ENCODE results near the gene IRF9.

The IRF9 gene

DNA sequence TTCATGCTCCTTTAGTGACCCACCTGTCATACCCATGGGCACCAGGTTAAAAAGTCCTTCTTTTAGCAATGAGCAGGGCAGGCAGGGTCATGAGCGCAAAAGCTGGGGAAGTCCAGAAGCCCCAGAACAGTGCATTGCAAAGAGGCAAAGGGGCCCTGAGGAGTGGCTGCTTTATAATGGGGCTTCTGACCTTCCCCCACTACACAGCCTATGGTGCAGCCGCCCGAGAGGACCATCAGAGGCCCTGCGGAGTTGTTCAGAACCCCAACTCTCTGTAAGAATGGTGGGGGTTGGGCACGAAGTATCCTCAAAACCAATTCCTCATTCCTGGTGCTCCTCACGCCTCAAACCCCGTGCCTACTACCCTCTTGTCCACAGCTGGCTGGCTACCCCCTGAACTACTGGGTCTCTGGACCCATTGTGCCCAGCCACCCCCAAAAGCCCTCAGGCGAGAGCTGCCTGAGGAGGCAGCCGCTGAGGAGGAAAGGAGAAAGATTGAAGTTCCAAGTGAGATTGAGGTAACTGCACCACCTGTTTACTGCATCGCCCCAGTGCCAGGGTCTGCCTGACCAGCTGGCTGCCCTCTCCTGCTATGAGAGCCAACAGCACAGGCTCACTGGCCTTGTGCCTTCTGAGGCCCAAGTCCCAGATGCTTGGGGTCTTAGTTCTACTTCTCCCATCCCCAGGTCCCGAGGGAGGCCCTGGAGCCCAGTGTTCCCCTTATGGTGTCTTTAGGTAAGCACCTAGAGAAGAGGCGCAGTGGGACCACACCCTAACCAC lies 17.5 kb downstream of the IRF9 start:
- FAIRE-seq = no peak

DNA sequence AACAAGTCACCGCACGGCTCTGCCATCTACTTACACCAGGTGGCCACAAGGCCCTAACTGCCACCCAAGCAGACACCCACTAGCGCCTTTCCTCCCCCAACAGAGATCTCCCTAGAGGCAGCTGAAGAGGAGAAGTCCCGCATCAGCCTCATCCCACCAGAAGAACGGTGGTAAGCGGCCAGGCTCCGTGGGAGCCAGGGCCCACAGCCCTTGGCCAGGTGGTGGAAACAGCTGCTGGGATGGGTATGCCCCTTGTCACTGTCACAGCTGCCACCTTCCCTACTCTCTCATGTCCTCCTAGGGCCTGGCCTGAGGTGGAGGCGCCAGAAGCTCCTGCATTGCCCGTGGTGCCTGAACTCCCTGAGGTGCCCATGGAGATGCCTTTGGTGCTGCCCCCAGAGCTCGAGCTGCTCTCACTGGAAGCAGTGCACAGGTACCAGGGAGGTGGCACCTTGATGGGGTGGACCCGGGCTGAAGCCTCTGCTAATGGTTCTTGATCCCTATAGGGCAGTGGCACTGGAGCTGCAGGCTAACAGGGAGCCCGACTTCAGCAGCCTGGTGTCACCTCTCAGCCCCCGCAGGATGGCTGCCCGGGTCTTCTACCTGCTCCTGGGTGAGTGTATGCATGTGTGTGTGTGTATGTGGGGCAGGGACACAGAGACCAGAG lies 18.4 kb downstream of the IRF9 start:
- no peak for FAIRE-seq

GRCh38 chr14:24179961-24180796 lies 19.1 kb downstream of the IRF9 start:
- FAIRE-seq = no peak

GRCh38 chr14:24181371-24182077 lies 20.5 kb downstream of the IRF9 start:
- no peak for FAIRE-seq

DNA sequence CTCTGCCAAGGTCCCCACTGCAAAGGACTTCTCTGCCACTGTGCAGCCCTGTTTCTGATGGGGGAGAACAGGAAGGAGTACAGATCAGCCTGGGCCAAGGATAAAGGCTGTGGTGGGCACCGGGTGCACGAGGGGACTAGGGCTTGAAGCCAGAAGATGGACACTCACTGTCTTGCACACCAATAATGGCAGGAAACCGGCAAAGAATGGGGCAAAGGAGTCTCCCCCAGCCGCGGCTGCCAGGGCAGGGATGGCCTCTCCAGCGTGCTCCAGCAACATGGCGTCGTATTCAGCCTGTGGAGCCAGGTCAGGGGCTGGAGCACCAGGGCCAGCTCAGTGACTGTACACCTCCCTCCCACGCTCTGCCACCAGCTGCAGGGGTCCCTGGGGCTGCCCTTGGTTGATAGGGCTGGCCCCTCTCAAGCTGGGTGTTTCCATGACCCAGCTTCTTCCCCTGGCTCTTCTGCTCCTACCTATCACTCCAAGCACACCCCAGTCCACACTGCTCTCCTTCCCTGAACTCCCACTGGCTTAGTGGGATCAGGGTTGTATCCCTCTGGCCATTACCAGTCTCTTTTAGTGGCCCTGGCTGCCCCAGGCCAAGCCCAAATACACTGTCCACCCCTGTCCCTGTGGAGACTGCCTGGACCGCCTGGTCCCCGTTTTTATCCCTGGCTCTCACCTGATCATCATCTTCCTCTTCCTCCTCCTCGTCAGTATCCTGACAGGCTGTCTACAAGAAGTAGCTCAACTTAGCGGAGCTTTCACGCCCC lies 21.2 kb downstream of the IRF9 start:
- no peak for FAIRE-seq

- FAIRE-seq = no peak
Observed at GRCh38 chr14:24183014-24183481, 22.0 kb downstream of the IRF9 start.

DNA sequence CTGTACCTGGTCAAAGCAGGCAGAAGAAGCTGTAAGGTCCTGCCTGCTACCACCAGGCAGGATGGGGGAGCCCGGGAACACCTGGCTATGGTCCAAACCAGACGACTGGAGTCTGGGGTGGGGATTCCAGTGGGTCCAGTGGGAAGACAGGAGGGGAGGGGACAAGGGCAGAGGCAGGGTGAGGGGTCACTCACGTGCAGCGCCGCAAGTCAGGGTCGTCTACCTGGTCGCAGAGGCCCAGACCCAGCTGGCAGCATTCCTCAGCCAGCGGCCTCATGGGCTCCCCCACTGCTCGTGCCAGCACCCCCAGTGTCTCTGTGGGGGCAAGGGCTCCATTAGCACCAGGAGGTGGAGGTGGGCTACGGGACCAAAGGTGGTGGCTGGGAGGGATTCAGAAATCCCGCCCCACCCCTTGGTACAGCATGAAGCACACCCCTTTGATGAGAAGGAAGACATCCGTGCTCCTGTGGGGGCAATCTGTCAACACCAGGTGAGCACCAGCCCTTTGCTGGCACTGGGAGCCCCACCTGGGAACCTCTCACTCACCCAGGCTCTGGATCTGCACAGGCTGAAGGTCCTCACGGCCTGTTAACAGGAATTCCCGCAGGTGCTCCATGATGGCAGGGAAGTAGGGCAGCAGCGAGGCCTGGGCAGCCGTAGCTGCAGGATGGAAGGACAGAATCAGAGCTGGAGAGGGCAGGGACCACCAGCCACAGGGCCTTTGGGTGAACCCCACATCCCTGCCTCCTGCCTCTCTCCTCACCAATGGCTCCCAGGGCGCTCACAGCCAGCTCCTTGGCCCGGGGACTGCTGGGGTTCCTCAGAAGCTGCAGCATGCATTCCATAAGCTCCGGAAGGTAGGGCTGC lies 23.3 kb downstream of the IRF9 start:
- FAIRE-seq = no peak

DNA sequence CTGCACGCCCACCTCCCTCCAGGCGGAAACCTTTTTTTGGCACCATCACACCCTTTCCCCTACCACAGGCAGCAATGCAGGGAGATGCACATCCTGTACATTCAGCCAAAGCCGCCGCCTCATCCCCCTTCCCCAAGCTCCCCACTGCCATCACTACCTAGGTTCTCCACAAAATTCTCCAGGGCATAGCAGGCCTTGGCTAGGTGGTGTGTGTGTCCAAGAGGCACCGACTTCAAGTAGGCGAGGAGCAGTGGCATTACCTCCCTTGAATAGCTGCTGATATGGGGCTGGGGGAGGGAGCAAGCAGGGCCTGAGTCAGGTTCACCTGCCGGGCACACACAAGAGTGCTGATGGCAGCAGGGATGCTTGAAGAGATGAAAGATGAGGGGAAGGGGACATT lies 24.0 kb downstream of the IRF9 start:
- no peak for FAIRE-seq

DNA sequence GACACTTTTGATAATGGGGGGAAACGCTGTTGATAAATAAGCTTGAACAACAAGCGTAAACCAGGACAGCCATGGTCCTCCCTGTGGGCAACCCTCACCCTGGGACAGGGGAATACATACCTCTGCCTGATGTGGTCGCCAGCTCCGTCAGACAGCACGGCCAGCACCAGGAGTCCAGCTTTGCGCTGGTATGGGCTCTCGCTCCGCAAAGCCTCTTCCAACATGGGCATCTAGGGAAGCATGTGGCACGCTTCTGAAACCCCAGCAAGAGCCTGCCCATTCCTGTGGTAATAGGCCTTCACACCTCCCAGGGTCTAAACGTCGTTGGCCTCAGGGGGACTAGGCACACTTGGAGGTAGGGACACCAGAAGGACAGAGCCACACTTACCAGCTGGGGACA lies 24.7 kb downstream of the IRF9 start:
- FAIRE-seq = no peak

GRCh38 chr14:24186831-24187538 lies 25.9 kb downstream of the IRF9 start:
- no peak for FAIRE-seq

DNA sequence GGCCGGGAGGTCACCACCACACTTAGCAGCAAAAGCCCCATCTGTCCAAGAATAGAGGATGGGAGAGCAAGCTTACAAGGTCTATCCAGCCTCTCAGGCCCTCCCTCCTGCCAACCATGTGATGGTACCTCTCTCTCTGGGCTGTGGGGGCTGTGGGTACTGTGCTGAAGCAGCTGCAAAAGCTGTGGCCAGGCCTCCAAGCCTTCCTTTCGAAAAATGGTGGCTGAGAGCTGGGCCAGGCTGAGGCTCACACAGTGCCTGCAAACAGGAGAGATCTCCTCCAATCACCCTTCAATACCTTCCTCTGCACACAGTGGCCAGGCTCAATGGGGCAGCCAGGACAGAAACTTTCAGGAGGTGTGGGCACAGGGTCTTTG lies 26.5 kb downstream of the IRF9 start:
- FAIRE-seq = no peak

DNA sequence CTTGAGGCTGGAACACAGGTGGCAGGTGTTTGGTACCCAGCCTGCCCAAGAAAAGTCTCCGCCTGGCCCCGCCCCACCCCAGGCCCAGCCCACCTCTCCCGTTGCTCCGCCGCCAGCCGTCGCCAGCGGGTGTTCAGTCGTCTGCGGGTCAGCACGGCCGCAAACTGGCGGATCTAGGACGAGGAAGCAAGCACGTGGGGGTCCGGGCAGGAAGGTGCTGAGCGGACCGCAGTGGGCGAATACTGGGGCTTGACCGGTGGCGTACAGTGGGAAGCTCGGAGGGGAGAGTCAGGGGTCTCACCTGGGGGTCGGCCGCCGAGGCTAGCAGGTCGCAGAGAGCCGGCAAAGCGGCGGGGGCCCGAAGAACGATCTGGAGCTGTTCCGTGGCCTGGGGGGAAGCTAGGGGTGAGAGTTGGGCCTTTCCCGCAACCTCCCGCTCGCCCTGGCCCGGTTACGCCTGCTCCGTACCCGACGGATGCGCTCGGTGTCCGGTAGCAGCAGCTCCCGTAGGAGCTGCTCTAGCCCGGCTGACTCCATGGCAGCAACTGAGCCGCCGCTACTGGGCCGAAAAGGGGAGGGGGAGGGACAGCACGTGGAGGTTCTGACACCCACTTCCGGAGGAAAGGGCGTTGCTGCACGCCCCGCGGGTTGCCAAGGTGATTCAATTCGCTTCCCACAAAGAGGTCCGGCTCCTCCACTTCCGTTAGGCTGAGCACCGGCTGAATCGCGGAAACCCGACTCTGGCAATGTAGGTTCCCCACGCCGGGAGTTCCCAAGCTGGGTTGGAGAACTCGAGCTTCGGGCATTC lies 27.4 kb downstream of the IRF9 start, which contains the start of gene IPO4:
IPO4 (minus strand) TSS at position 566 of the 808 bp plus-strand sequence; CDS start at position 537, 29 bp downstream.
- FAIRE-seq = peak; percentile 67

- no peak for FAIRE-seq
Observed at GRCh38 chr14:24189059-24189375, 28.0 kb downstream of the IRF9 start.

DNA sequence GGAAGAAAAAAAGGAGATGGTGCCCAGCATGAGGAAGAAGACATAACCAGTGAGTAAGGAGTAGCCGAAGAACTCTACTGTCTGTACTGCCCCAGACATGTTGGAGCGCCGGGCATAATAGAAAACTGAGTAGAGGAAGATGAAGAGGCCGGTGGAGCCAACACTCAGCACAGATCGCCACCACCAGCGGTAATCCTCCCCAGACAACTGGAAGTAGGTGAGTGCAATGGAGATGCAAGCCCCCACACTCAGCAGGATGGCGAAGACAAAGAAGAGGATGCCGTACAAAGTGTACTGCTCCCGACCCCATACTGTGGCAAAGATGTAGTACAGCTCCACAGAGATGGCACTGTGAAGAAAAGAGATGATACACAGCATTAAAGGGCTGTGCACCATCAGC lies 28.4 kb downstream of the IRF9 start:
- FAIRE-seq = no peak

- FAIRE-seq = no peak
Observed at GRCh38 chr14:24190416-24190815, 29.4 kb downstream of the IRF9 start.

GRCh38 chr14:24192933-24193332 lies 31.9 kb downstream of the IRF9 start:
- no peak for FAIRE-seq

- FAIRE-seq = no peak
Observed at GRCh38 chr14:24194186-24194872, 33.3 kb downstream of the IRF9 start.

DNA sequence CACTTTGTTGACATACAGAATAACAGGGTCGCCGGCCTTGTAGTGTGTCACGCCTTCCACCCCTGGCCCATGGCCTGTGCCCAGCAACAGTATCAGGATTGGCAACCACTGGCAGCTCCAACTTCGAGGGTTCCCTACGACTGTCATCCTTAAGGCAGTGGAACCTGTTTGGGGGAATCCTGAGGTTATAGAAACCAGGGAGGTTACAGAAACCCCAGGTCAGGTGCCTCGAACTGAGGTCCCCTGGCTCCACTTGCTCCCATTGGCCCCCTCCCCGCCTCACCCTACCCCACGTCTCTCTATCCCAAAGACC lies 33.8 kb downstream of the IRF9 start:
- no peak for FAIRE-seq
